KOPT-K1 (cell line): ENCODE data around the gene RAD51AP2.

ENCODE experiments used
- H3K27ac ChIP-seq: fragments of 200-600 bp; sonication (generic); 2 replicates; pipeline ENCODE4 v1.5.1; 2016; ENCODE audit warnings: antibody characterized with exemption, mild to moderate bottlenecking, low read depth, low read length; ENCODE audit not compliant: poor library complexity, severe bottlenecking
- H3K36me3 ChIP-seq: fragments of 200-600 bp; sonication (generic); 2 replicates; pipeline ENCODE4 v1.5.1; 2017; ENCODE audit warnings: antibody characterized with exemption, mild to moderate bottlenecking, low read length, moderate library complexity; ENCODE audit not compliant: insufficient read depth
- H3K9me3 ChIP-seq: fragments of 200-600 bp; sonication (generic); 2 replicates; pipeline ENCODE4 v1.5.1; 2017; ENCODE audit warnings: antibody characterized with exemption, low read length, mild to moderate bottlenecking; ENCODE audit not compliant: insufficient read depth, poor library complexity, severe bottlenecking

RAD51AP2 gene

GRCh38 chr2:17540813-17541530 lies 22.7 kb upstream of the RAD51AP2 start:
- H3K36me3 ChIP-seq: no peaks in the 10 kb centered on the region
- no peaks in the 10 kb centered on the region for H3K9me3 ChIP-seq
- no peak overlapping the region for H3K27ac ChIP-seq

GRCh38 chr2:17540093-17540812 lies 22.0 kb upstream of the RAD51AP2 start, which contains the start of gene VSNL1:
Gene VSNL1 (plus strand): TSS chr2:17540696. CDS start chr2:17592075, 51,379 bp downstream.
- Histone ChIP-seq H3K9me3 (no peaks in the 10 kb centered on the region), H3K27ac (no peak within 1 kb of the TSS), H3K36me3 (no peaks in the 10 kb centered on the region)

- H3K9me3 ChIP-seq: no peaks in the 10 kb centered on the region
- H3K36me3 ChIP-seq: no peaks in the 10 kb centered on the region
- H3K27ac ChIP-seq: no peak overlapping the region
Observed at GRCh38 chr2:17539611-17540092, 21.4 kb upstream of the RAD51AP2 start.

- Histone ChIP-seq H3K9me3 (no peaks in the 10 kb centered on the region), H3K27ac (no peak overlapping the region), H3K36me3 (no peaks in the 10 kb centered on the region)
Observed at GRCh38 chr2:17538844-17539554, 20.8 kb upstream of the RAD51AP2 start.

GRCh38 chr2:17538022-17538843 lies 20.0 kb upstream of the RAD51AP2 start:
- Histone ChIP-seq H3K27ac (no peak overlapping the region), H3K36me3 (no peaks in the 10 kb centered on the region), H3K9me3 (no peaks in the 10 kb centered on the region)

- no peaks in the 10 kb centered on the region for H3K9me3 ChIP-seq
- H3K27ac ChIP-seq: no peak overlapping the region
- no peaks in the 10 kb centered on the region for H3K36me3 ChIP-seq
Observed at GRCh38 chr2:17536416-17536815, 18.2 kb upstream of the RAD51AP2 start.

- no peak overlapping the region for H3K27ac ChIP-seq
- no peaks in the 10 kb centered on the region for H3K9me3 ChIP-seq
Observed at GRCh38 chr2:17533546-17533945, 15.3 kb upstream of the RAD51AP2 start.

GRCh38 chr2:17529771-17530170 lies 11.5 kb upstream of the RAD51AP2 start:
- Histone ChIP-seq H3K36me3 (no peaks in the 10 kb centered on the region), H3K9me3 (no peaks in the 10 kb centered on the region), H3K27ac (no peak overlapping the region)

More at GRCh38 chr2:17533546-17533945, 15.3 kb upstream of the RAD51AP2 start:
- H3K36me3 ChIP-seq: no peaks in the 10 kb centered on the region

GRCh38 chr2:17522303-17522702 lies 4.1 kb upstream of the RAD51AP2 start:
- Histone ChIP-seq H3K9me3 (no peaks in the 10 kb centered on the region), H3K36me3 (no peaks in the 10 kb centered on the region), H3K27ac (no peak overlapping the region)

GRCh38 chr2:17521621-17522020 lies 3.4 kb upstream of the RAD51AP2 start:
- H3K36me3 ChIP-seq: no peaks in the 10 kb centered on the region
- H3K27ac ChIP-seq: no peak overlapping the region
- no peaks in the 10 kb centered on the region for H3K9me3 ChIP-seq

GRCh38 chr2:17520761-17521160 lies 2.5 kb upstream of the RAD51AP2 start:
- H3K36me3 ChIP-seq: no peaks in the 10 kb centered on the region
- H3K9me3 ChIP-seq: no peaks in the 10 kb centered on the region
- no peak overlapping the region for H3K27ac ChIP-seq

- Histone ChIP-seq H3K36me3 (no peaks in the 10 kb centered on the region), H3K27ac (no peak overlapping the region), H3K9me3 (no peaks in the 10 kb centered on the region)
Observed at GRCh38 chr2:17519486-17519885, 1.2 kb upstream of the RAD51AP2 start.

GRCh38 chr2:17517481-17518211 lies 594 bp downstream of the RAD51AP2 start:
- H3K9me3 ChIP-seq: no peaks in the 10 kb centered on the region
- H3K36me3 ChIP-seq: no peaks in the 10 kb centered on the region
- no peak overlapping the region for H3K27ac ChIP-seq

GRCh38 chr2:17515652-17516051 lies 2.6 kb downstream of the RAD51AP2 start:
- Histone ChIP-seq H3K9me3 (no peaks in the 10 kb centered on the region), H3K27ac (no peak overlapping the region), H3K36me3 (no peaks in the 10 kb centered on the region)
